Fibroblast of mammary gland (primary cell): ENCODE measurements around the gene MKLN1.
"Not testable (repeated sequence)": the region's sequence is repeated elsewhere in the genome, so short reads cannot be mapped to it uniquely, and the experiment has no call there.

ENCODE experiments used
- DNase-seq: peaks from one replicate; pipeline ENCODE4 v3.0.0-alpha.2; 2010; ENCODE audit warnings: low read depth
- H3K4me3 ChIP-seq: 2 replicates; pipeline ENCODE4 v1.5.1; 2011; ENCODE audit warnings: low read depth, mild to moderate bottlenecking, low read length, moderate library complexity; ENCODE audit not compliant: control insufficient read depth
- CTCF ChIP-seq: conservative IDR thresholded peaks from 2 replicates; pipeline ENCODE4 v1.5.1; 2011; ENCODE audit warnings: low read depth, low read length, inconsistent platforms; ENCODE audit not compliant: control insufficient read depth, insufficient read depth

MKLN1 gene

GRCh38 chr7:131300572-131301466, 26.9 kb upstream of the MKLN1 start:
- H3K4me3 ChIP-seq, result no peak overlapping the region
- TF ChIP-seq CTCF, result no peak
- peak; percentile 51 for DNase-seq

- DNase-seq, result no peak
- no peak for TF ChIP-seq CTCF
- no peak overlapping the region for H3K4me3 ChIP-seq
Measured at GRCh38 chr7:131302446-131302845, 25.2 kb upstream of the MKLN1 start.

GRCh38 chr7:131302876-131303707, 24.6 kb upstream of the MKLN1 start:
- TF ChIP-seq CTCF, result peak; percentile 55
- peak; percentile 37 for DNase-seq
- H3K4me3 ChIP-seq, result no peak overlapping the region

- H3K4me3 ChIP-seq, result no peak overlapping the region
- DNase-seq, result no peak
- no peak for TF ChIP-seq CTCF
Measured at GRCh38 chr7:131305152-131305551, 22.5 kb upstream of the MKLN1 start.

- not testable (repeated sequence) for DNase-seq, H3K4me3 ChIP-seq
Measured at GRCh38 chr7:131306041-131306440, 21.6 kb upstream of the MKLN1 start.

GRCh38 chr7:131306777-131307176, 20.9 kb upstream of the MKLN1 start:
- no peak for TF ChIP-seq CTCF
- no peak overlapping the region for H3K4me3 ChIP-seq
- no peak for DNase-seq

- DNase-seq, result no peak
- TF ChIP-seq CTCF, result no peak
- no peak overlapping the region for H3K4me3 ChIP-seq
Measured at GRCh38 chr7:131307627-131308026, 20.0 kb upstream of the MKLN1 start.
